PC-3 (cell line): Measurements from ENCODE around the gene TSPAN1. TPM values are rescaled to one million over a fixed set of nuclear protein-coding genes. Genes with fewer than 3 reads are reported as not detected.
A peak's percentile ranks its signal among the peaks of the same experiment; 100 is the strongest.
"Not testable (repeated sequence)": the region's sequence is repeated elsewhere in the genome, so short reads cannot be mapped to it uniquely, and the experiment has no call there.

Experiments used
- ATAC-seq: fragments of 200-7000 bp; cut with Tn5 transposase; 2 replicates; pipeline ENCODE4 v1.9.1; 2020; ENCODE audit warnings: mild to moderate bottlenecking, moderate library complexity
- BruUV-seq: library from RNA; stranded (reverse); fragments of 400-500 nt; replicated peaks from 2 replicates; lab custom pipeline; 2021; lab: Mats Ljungman, UMichigan
- CTCF ChIA-PET: fragments of 300-600 bp; sonication (Branson Sonifier 250); formaldehyde crosslinking; loops from one replicate; lab custom pipeline; 2022; ENCODE audit warnings: antibody characterized with exemption; lab: Charles Lee
- POLR2A ChIA-PET: fragments of 300-600 bp; sonication (Branson Sonifier 250); formaldehyde crosslinking; loops from one replicate; lab custom pipeline; 2022; ENCODE audit warnings: antibody characterized with exemption; ENCODE audit not compliant: unreplicated experiment; lab: Charles Lee
- DNase-seq: peaks from one replicate; pipeline ENCODE4 v3.0.0-alpha.2; 2015
- H2AFZ ChIP-seq: fragments of 300-600 bp; sonication (generic); 2 replicates; pipeline ENCODE4 v1.6.0; 2016; ENCODE audit warnings: antibody characterized with exemption, low read length
- H3F3A ChIP-seq: fragments of 300-600 bp; sonication (generic); one replicate; pipeline ENCODE4 v1.6.0; 2017; ENCODE audit warnings: antibody characterized with exemption, low read length, control low read depth, mild to moderate bottlenecking; ENCODE audit not compliant: unreplicated experiment
- H3K27ac ChIP-seq: fragments of 300-600 bp; sonication (generic); 2 replicates; pipeline ENCODE4 v1.5.1; 2016; ENCODE audit warnings: mild to moderate bottlenecking, low read length
- H3K27me3 ChIP-seq: fragments of 300-600 bp; sonication (generic); 2 replicates; pipeline ENCODE4 v1.6.1; 2016; ENCODE audit warnings: low read length, mixed read lengths
- H3K36me3 ChIP-seq: fragments of 300-600 bp; sonication (generic); 2 replicates; pipeline ENCODE4 v1.6.1; 2016; ENCODE audit warnings: low read depth, mixed run types, low read length, mixed read lengths
- H3K4me1 ChIP-seq: fragments of 300-600 bp; sonication (generic); 2 replicates; pipeline ENCODE4 v1.5.1; 2016; ENCODE audit warnings: low read length; ENCODE audit not compliant: insufficient read depth
- H3K4me2 ChIP-seq: fragments of 300-600 bp; sonication (generic); 2 replicates; pipeline ENCODE4 v1.6.0; 2016; ENCODE audit warnings: low read length
- H3K4me3 ChIP-seq: fragments of 300-600 bp; sonication (generic); 2 replicates; pipeline ENCODE4 v1.5.1; 2016; ENCODE audit warnings: mild to moderate bottlenecking, low read length, mixed read lengths
- H3K79me2 ChIP-seq: fragments of 300-600 bp; sonication (generic); 2 replicates; pipeline ENCODE4 v1.6.1; 2017; ENCODE audit warnings: low read length, mixed read lengths
- H3K9ac ChIP-seq: fragments of 300-600 bp; sonication (generic); 2 replicates; pipeline ENCODE4 v1.6.0; 2016; ENCODE audit warnings: mild to moderate bottlenecking, low read length
- H3K9me2 ChIP-seq: fragments of 300-600 bp; sonication (generic); replicated peaks from 2 replicates; pipeline ENCODE4 v1.6.1; 2016; ENCODE audit warnings: mixed run types, low read length, mixed read lengths
- H3K9me3 ChIP-seq: fragments of 300-600 bp; sonication (generic); 2 replicates; pipeline ENCODE4 v1.6.1; 2016; ENCODE audit warnings: low read length, mixed read lengths
- H4K20me1 ChIP-seq: fragments of 300-600 bp; sonication (generic); 2 replicates; pipeline ENCODE4 v1.6.1; 2016; ENCODE audit warnings: low read length, mixed read lengths
- CTCF ChIP-seq: fragments of 300-600 bp; sonication (generic); conservative IDR thresholded peaks from 2 replicates; pipeline ENCODE4 v1.5.1; 2017; ENCODE audit warnings: antibody characterized with exemption, low read depth, mild to moderate bottlenecking, low read length
- EZH2 ChIP-seq: fragments of 300-600 bp; sonication (generic); IDR thresholded peaks from one replicate; pipeline ENCODE4 v1.6.1; 2017; ENCODE audit warnings: antibody characterized with exemption, mild to moderate bottlenecking, low read length; ENCODE audit not compliant: unreplicated experiment
- EZH2phosphoT487 ChIP-seq: fragments of 300-600 bp; sonication (generic); IDR thresholded peaks from 2 replicates; pipeline ENCODE4 v1.6.1; 2018; ENCODE audit warnings: mild to moderate bottlenecking, antibody characterized with exemption, low read length, borderline replicate concordance
- intact Hi-C: fragments of 100-400 bp; cut with micrococcal nuclease; formaldehyde crosslinking; loops from 2 replicates; pipeline ENCODE4 v1.9.0; 2023
- total RNA-seq: library from RNA; depleted of rRNA; stranded (reverse); fragments of >200 nt; gene quantifications from 2 replicates; pipeline ENCODE4 v1.2.3, GENCODE V29; 2014; rRNA removed

Gene TSPAN1
- total RNA-seq, 1 experiment from 2014 or later: 33.7 TPM

GRCh38 chr1:46223472-46223943 is 48.6 kb downstream of the TSPAN1 start:
- peak; percentile 97 for TF ChIP-seq CTCF
- TF ChIP-seq EZH2: no peak
- Histone ChIP-seq H3K4me3 (no peak overlapping the region), H3K4me1 (peaks cover 5% of the 10 kb centered on the region; the same call in 1 of the 2 replicates), H3F3A (no peaks in the 10 kb centered on the region), H3K27ac (peak overlapping the region; percentile 21), H3K27me3 (no peaks in the 10 kb centered on the region), H3K36me3 (no peaks in the 10 kb centered on the region), H3K9ac (no peak overlapping the region), H3K79me2 (no peaks in the 10 kb centered on the region), H2AFZ (peak overlapping the region; percentile 73), H3K9me3 (no peaks in the 10 kb centered on the region), H3K4me2 (peak overlapping the region; percentile 57), H4K20me1 (no peaks in the 10 kb centered on the region), H3K9me2 (no peaks in the 10 kb centered on the region)
- ChIA-PET POLR2A (interaction anchor here (1.1 kb wide), 2 partner anchors 24 to 40 kb away, joined by 5 to 47 read pairs; no protein-coding TSS in a partner anchor), CTCF (interaction anchor here (0.5 to 1.5 kb wide), 15 partner anchors 9 to 187 kb away, joined by 3 to 58 read pairs (median 4); partner anchors contain the start of genes PIK3R3 and RAD54L)
- DNase-seq (peak; percentile 94), ATAC-seq (peak; percentile 95)
- BruUV-seq: no TSS peak
- intact Hi-C loops: loop anchor here (1.0 kb wide), 4 partner anchors 25 to 186 kb away; partner anchors contain the start of gene POMGNT1

- POLR2A ChIA-PET: no interaction called here
- H3K27ac ChIP-seq: no peak overlapping the region
- no peaks in the 10 kb centered on the region for H3K9me2 ChIP-seq
- ATAC-seq (no peak), DNase-seq (no peak)
- no peaks in the 10 kb centered on the region for H3K9me3 ChIP-seq
- H3F3A ChIP-seq: no peaks in the 10 kb centered on the region
- H3K4me2 ChIP-seq: no peak overlapping the region
- CTCF ChIA-PET: interaction anchor here (0.6 kb wide), 1 partner anchor 22 kb away, joined by 11 read pairs; no protein-coding TSS in a partner anchor
- H4K20me1 ChIP-seq: no peaks in the 10 kb centered on the region
- BruUV-seq: no TSS peak
- H3K9ac ChIP-seq: no peak overlapping the region
- no peak overlapping the region for H3K4me3 ChIP-seq
- no peaks in the 10 kb centered on the region for H3K79me2 ChIP-seq
- intact Hi-C loops: no loop called here
- TF ChIP-seq CTCF (no peak), EZH2 (no peak), EZH2phosphoT487 (no peak)
- no peak overlapping the region for H2AFZ ChIP-seq
- no peaks in the 10 kb centered on the region for H3K27me3 ChIP-seq
- H3K4me1 ChIP-seq: peaks cover 5% of the 10 kb centered on the region; the same call in 1 of the 2 replicates
- H3K36me3 ChIP-seq: no peaks in the 10 kb centered on the region
Observed at GRCh38 chr1:46224966-46225365, 50.1 kb downstream of the TSPAN1 start.

GRCh38 chr1:46231231-46231630 is 56.3 kb downstream of the TSPAN1 start:
- H3K79me2 ChIP-seq, H3K4me2 ChIP-seq, ATAC-seq, H3K36me3 ChIP-seq, DNase-seq, H3K9ac ChIP-seq, H2AFZ ChIP-seq, H3K4me3 ChIP-seq, H3K9me2 ChIP-seq, BruUV-seq, H3K27me3 ChIP-seq, CTCF ChIA-PET, H3K4me1 ChIP-seq, POLR2A ChIA-PET, intact Hi-C loops, H4K20me1 ChIP-seq, H3K9me3 ChIP-seq, H3K27ac ChIP-seq, H3F3A ChIP-seq: not testable (repeated sequence)

Other genes with a start within 250 kb of the TSPAN1 start
- 17.7 and 18.5 TPM in 2 replicates for gene PIK3R3, start 42.5 kb upstream of the TSPAN1 start, total RNA-seq
- gene P3R3URF, start 1.4 kb downstream of the TSPAN1 start, total RNA-seq: not detected in 2 replicates
- 84.8 and 92.5 TPM in 2 replicates for gene POMGNT1, start 23.3 kb downstream of the TSPAN1 start, total RNA-seq
- 0.29 TPM in 1 of 2 replicates, not detected in the other for gene LURAP1, start 28.2 kb downstream of the TSPAN1 start, total RNA-seq
- 26.0 and 29.4 TPM in 2 replicates for gene RAD54L, start 72.7 kb downstream of the TSPAN1 start, total RNA-seq
- 52.7 TPM in 2 replicates for gene LRRC41, start 128.5 kb downstream of the TSPAN1 start, total RNA-seq
- 642 and 885 TPM in 2 replicates for gene UQCRH, start 128.6 kb downstream of the TSPAN1 start, total RNA-seq
- 14.2 and 16.8 TPM in 2 replicates for gene NSUN4, start 165.7 kb downstream of the TSPAN1 start, total RNA-seq
- gene FAAH, start 219.2 kb downstream of the TSPAN1 start, total RNA-seq: 2.0 and 5.0 TPM in 2 replicates